Measurements from ENCODE around the gene FARS2. TPM values are rescaled to one million over a fixed set of nuclear protein-coding genes. Genes with fewer than 3 reads are reported as not detected.

FARS2 gene
- total RNA-seq, 1 donor from 2014 or later, result 8.2 TPM

DNA sequence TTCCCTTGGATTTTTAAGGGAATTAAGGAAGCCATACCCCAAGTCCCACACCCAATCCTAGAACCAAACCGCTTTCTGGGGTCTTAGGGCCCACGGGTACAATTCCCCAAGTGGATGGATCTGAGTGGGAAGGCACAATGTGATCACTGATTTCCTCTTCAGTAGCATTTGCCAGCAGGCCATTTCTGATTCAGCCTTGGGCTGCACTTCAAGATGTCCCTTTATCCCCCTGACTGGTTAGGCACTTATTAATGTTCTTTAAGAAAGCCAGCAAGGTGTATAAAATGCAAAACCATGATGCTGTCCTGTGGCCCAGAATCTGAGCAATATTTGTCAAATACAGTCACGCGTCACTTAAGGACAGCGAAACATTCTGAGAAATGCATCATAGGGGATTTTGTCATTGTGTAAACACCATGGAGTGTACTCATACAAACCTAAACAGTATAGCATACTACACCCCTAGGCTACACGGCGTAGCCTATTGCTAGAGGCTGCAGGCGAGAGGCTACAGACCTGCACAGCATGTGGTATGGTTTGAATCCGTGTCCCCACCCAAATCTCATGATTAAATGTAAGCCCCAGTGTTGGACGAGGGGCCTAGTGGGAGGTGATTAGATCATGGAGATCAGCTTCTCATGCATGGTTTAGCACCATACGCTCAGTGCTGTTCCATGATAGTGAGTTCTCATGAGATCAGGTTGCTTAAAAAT is 511.3 kb downstream of the FARS2 start:
- Histone ChIP-seq H3K36me3 (ENCODE audit: control insufficient read depth, insufficient read depth, low read length) (no peaks in the 10 kb centered on the region), H3K4me3 (ENCODE audit: low read depth, low read length) (no peak overlapping the region), H3K27me3 (ENCODE audit: control insufficient read depth, insufficient read depth, low read length) (no peaks in the 10 kb centered on the region)
- TF ChIP-seq, protein P1, sequence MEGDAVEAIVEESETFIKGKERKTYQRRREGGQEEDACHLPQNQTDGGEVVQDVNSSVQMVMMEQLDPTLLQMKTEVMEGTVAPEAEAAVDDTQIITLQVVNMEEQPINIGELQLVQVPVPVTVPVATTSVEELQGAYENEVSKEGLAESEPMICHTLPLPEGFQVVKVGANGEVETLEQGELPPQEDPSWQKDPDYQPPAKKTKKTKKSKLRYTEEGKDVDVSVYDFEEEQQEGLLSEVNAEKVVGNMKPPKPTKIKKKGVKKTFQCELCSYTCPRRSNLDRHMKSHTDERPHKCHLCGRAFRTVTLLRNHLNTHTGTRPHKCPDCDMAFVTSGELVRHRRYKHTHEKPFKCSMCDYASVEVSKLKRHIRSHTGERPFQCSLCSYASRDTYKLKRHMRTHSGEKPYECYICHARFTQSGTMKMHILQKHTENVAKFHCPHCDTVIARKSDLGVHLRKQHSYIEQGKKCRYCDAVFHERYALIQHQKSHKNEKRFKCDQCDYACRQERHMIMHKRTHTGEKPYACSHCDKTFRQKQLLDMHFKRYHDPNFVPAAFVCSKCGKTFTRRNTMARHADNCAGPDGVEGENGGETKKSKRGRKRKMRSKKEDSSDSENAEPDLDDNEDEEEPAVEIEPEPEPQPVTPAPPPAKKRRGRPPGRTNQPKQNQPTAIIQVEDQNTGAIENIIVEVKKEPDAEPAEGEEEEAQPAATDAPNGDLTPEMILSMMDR (IDR thresholded peaks at IDR 0.05; ENCODE audit: insufficient read depth, low read length, poor library complexity, severe bottlenecking), result no peak
- no peak for DNase-seq (ENCODE audit: low read depth)

DNA sequence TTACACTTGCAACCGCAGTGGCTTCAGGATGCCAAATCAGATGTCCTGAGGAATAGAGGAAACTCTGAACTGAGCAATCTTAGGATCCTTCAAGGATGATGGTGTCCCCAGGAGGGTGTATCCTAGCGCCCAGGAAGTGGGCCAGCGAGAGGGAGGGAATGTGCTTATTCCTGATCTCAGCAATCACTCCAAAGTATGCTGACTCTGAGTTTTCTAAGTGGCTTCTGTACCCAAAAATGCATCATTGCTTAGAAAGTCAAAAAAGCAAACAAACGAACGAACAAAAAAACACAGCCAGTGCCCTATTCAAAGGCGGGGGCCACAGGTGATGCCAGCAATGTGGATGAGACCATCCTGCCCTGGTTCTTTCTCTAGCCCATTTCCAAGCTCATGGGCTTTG is 514.8 kb downstream of the FARS2 start:
- Histone ChIP-seq H3K27me3 (ENCODE audit: control insufficient read depth, insufficient read depth, low read length) (no peaks in the 10 kb centered on the region), H3K4me3 (ENCODE audit: low read depth, low read length) (no peak overlapping the region), H3K36me3 (ENCODE audit: control insufficient read depth, insufficient read depth, low read length) (no peaks in the 10 kb centered on the region)
- TF ChIP-seq, protein P1 (IDR thresholded peaks at IDR 0.05; ENCODE audit: insufficient read depth, low read length, poor library complexity, severe bottlenecking), result no peak
- DNase-seq (ENCODE audit: low read depth), result no peak

DNA sequence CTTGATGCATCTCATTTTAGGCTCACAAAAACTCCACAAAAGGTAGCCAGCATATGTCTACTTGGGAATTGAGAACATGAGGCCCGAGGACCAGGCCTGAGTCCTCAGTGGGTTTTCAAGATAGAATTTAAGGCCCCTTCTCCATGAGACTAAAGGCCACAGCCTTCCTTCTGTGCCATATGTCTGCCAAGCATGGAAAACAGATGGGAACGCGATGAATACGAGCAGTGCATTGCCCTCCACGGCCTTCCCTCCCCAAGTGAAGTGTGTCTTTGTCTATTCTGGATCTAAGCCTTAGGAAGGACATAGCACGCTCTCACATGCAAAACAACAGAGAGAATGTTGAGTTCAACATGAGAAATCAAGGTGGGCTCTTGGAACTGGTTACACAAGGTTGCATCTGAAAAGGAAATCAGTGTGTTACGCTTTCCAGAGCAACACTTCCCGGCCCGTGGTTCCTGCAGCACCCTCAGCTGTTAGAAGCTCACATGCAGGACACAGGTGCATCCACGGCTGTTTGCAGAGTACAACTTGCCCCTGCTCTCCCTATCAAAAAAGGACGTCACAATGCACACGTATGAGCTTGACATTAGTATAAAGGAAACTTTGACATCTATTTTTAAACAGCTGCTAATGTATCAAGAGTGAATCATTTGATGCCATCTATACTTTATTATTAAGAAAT is 515.5 kb downstream of the FARS2 start:
- H3K4me3 ChIP-seq (ENCODE audit: low read depth, low read length), result no peak overlapping the region
- no peak for DNase-seq (ENCODE audit: low read depth)
- TF ChIP-seq, protein P1 (IDR thresholded peaks at IDR 0.05; ENCODE audit: insufficient read depth, low read length, poor library complexity, severe bottlenecking), result no peak
- H3K36me3 ChIP-seq (ENCODE audit: control insufficient read depth, insufficient read depth, low read length), result no peaks in the 10 kb centered on the region
- H3K27me3 ChIP-seq (ENCODE audit: control insufficient read depth, insufficient read depth, low read length), result no peaks in the 10 kb centered on the region

DNA sequence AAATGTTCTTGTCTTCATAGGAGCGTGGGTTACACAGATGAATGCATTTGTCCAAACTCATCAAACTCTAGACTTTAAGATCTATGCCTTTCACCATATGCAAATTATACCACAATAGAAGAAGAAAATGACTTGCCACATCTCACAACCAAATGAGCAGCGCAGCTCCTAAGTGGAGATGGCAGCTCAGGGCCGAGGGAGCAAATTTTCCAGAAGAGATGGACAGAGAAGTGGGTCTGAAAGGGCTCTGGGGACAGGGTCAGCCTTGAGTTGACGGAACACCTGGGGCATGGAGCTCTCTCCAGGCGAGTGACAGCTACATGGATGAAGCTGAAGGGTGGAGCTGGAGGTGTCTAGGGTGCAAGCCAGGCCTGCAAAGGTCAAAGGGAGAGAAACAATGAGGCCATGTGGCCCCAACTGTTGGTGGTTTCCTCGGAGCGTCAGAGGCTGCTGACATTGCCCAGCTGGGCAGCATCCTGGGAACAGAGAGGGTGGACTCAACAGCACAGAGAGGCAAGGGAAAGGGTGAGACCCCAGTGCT is 517.1 kb downstream of the FARS2 start:
- Histone ChIP-seq H3K36me3 (ENCODE audit: control insufficient read depth, insufficient read depth, low read length) (no peaks in the 10 kb centered on the region), H3K4me3 (ENCODE audit: low read depth, low read length) (no peak overlapping the region), H3K27me3 (ENCODE audit: control insufficient read depth, insufficient read depth, low read length) (no peaks in the 10 kb centered on the region)
- TF ChIP-seq, protein P1 (IDR thresholded peaks at IDR 0.05; ENCODE audit: insufficient read depth, low read length, poor library complexity, severe bottlenecking), result no peak
- DNase-seq (ENCODE audit: low read depth), result no peak

DNA sequence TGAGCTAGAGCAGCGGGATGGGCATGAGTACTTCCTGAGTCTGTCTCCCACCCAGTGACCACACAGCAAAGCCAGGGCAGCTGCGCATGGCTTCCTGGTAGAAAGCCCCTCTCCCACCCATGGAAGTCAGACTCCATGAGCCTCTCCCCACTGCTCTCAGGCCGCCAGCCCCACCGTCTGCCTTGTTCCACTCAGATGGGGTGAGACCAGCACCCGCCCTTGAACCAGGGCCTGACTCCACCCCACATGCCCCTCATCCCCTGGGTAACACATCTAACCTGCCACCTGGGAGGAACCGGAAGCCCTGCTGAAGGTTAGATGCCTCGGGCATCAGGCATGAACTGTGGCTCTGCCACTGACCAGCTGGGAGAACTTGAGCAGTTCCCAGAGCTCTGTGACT is 517.6 kb downstream of the FARS2 start:
- H3K36me3 ChIP-seq (ENCODE audit: control insufficient read depth, insufficient read depth, low read length), result no peaks in the 10 kb centered on the region
- TF ChIP-seq, protein P1 (IDR thresholded peaks at IDR 0.05; ENCODE audit: insufficient read depth, low read length, poor library complexity, severe bottlenecking), result no peak
- no peaks in the 10 kb centered on the region for H3K27me3 ChIP-seq (ENCODE audit: control insufficient read depth, insufficient read depth, low read length)
- H3K4me3 ChIP-seq (ENCODE audit: low read depth, low read length), result no peak overlapping the region
- DNase-seq (ENCODE audit: low read depth), result no peak

Measured in kidney epithelial cell (primary cell).